Activated gamma-delta T cell (primary cell): ENCODE data around the gene ARFIP1.
"Not testable (repeated sequence)": the region's sequence is repeated elsewhere in the genome, so short reads cannot be mapped to it uniquely, and the experiment has no call there.

ENCODE experiments used
- DNase-seq: peaks from one replicate; lab custom pipeline; 2025; lab: John Stamatoyannopoulos, UW

Gene ARFIP1

DNA sequence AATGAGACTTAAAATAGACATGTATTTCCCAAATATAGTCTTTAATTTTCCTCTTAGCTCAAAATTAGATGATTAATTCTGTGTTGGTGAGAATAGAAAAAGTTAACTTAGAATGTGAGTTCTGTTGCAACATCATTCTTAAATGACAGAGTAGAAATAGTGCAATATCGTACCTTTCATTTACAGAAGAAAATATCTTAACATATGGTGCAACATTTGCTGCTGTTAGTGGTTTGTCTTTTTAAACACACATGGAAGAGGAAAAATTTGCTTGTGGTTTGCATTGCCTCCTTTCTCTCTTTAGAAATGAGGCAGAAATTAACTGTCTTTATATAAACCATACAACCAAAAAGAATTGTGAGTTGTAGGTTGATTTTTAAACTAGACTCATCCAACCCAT lies 117.1 kb downstream of the ARFIP1 start:
- no peak for DNase-seq

DNA sequence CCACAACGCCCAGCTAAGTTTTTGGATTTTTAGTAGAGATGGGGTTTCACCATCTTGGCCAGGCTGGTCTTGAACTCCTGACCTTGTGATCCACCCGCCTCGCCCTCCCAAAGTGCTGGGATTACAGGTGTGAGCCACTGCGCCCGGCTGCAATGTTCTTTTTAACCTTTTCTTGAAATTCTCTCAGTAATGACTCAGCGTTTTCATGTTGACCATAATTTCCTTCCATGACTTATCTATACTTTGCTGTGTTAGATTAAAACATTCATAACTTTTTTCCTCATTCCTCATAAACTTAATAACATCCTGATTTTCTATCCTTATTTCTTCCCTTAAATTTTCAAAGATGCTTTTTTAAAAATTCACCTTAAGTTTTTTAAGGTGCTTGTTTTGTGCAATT lies 118.4 kb downstream of the ARFIP1 start:
- DNase-seq, result not testable (repeated sequence)

DNA sequence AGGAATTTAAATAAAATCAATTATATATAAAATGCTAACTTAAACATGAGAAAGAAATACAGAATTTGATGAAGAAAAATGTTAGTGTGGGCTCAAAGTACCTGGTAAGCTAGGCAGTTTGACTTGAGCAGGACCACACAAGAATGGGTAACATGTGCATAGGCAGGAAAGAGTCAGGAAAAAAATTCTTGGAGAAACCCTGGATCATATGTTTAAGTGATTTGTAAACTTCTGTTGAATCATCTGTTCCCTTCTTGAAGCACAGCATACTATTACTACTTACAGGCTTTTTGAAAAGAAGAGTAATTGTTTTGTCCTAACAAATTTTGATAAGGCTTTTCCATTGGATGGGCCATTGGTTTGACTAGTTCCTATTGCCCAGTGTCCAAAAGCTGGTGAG lies 118.9 kb downstream of the ARFIP1 start:
- DNase-seq, result no peak

DNA sequence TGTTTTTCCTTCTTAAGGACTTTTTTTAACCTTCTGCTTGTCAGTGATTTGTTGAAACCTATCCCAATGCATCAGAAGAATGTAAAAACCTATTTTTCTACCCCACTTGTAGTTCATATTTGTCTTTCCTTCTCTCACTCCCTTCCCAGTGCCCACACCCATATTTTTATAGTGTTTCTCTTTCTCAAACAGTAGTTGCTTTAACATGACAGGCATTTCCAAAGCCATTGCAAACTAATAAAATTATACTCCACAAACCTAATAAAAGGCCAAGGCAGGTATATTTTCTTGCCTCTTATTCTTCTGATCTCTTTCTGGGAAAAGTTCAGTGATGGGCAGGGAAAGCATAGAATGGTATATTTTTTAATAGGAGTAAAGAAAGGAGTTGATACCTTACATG lies 120.6 kb downstream of the ARFIP1 start:
- DNase-seq, result no peak

DNA sequence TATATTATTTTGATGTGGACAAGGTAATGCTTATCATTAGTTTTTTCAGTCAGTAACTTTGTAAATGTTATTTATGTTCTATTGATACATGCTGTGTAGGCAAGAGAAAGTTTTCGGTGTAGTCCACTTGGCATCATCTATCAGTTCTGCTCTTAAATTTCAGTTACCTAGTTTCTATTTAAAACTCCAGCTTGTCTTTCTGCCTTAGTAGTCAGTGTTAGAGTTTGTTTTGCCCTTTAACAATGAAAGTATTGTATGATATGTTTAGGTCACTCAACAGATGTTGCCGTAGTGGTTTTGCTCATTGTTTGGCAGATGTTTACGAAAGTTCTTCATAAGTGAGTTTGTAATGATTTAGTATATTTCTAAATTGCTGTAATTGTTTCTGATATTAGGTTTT lies 121.5 kb downstream of the ARFIP1 start:
- no peak for DNase-seq

DNA sequence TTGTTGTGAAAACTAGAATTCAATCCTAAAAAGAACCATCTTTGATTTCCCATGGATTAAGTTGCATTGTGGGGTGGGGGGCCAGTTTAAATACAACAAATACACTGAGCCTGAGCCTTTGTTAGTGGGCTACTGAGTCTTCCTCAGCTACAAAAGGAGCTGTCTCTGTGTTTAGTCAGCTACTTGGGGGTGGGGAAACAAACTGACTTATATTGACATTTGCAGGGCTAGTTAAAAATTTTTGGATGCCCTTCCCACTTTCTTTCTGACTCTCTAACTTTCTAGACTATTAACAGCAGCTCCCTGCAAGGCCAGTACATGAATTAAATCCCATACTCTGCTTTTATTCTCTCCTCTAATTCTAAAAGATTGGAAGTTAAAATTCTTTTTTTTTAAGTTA lies 123.9 kb downstream of the ARFIP1 start:
- no peak for DNase-seq

DNA sequence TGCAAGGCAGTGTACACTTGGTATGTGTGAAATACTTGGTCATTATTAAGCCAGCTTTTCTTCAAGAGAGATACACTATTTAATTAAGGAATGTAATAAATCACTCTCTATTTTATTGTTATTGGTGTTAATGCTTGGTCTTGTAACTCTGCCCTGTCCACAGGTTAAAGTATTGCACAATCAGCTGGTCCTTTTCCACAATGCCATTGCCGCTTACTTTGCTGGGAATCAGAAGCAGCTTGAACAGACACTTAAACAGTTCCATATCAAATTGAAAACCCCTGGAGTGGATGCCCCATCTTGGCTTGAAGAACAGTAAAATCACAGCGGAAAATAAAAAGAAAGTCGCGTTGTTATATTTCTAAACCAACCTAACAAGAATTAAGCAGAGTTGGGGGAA lies 130.1 kb downstream of the ARFIP1 start:
- DNase-seq, result no peak

DNA sequence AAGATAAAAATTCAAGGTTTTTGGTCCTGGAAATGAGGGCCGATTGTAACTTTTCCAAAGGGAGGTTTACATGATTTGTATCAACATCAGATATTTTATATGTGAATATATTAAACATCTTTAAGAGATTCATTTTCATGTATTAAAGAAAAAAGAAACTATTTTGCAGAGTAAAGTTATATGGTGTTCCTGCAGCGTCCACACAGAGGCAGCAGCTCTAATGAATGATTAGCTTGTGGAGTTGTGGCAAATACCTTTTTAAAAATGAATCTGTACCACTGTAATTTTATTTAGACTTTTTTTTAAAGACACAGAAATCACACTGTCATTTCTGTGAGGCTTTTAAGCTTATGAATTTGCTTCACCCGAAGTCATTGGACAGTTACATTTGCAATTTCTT lies 130.8 kb downstream of the ARFIP1 start:
- no peak for DNase-seq

DNA sequence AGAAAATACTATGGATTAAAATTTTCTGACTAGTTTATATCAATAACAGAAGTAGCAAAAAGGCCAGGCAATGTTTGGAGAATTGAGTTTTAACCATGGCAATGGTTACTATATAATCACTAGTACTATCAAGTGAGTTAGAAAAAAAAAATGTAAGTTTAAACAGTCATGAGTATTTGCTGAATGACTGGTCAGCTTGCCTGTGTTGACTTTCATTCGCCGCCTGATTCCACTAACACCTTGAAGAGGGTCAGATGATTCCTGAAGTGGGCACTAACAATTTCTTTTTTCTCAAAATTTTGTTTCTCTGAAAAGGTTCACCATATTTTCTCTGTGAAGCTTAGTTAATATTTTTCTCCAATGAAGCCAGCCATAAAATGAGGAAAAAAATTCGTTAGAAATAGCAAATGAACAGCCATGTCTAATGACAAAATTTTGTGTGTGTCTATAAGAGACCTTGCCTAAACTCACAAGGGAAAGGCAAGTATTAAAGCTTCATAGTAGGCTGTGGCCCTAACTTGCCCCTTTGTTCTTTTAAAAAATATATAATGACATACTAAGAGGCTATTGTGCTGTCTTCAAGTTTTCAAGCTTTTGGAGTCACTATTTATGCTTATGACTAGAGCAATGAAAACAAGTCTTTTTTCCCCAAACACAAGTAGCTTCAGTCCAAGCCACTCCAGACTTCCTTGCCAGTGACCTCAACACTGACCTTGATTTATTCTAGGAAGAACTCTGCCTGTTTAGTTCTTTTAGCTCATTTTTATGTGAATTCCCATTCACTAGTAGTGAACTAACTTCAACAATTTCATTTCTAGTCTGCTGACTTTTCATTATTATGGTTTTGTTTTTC lies 138.0 kb downstream of the ARFIP1 start:
- no peak for DNase-seq

DNA sequence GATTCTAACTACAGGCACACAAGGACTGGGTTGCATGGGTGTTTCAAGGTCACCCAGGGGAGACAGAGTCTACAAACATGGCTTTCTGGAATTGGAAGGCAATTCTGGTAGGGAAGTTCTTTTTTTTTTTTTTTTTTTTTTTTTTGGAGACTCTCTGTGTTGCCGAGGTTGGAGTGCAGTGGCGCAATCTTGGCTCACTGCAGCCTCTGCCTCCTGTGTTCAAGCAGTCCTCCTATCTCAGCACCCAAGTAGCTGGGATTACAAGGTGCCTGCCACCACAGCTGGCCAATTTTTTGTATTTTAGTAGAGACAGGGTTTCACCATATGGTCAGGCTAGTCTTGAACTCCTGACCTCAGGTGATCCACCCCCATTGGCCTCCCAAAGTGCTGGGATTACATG lies 140.1 kb downstream of the ARFIP1 start:
- no peak for DNase-seq

DNA sequence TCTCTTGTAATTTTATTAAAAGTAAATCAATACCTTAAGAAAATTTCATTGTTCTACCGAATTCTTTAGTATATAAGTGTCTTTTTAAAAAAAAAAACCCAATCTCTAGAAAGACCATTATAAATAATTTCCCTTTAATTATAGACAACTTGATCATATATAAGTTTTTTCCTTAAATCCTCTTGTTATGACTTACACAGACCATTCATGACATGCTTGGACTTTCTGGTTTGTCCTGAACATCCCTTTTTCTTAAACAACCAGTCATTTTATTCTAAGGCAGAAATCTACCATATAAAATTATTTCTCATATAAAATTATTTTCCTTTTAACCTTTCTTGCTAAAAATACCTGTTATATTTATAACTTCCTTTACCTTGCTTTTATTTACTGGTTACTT lies 141.0 kb downstream of the ARFIP1 start:
- DNase-seq, result no peak

DNA sequence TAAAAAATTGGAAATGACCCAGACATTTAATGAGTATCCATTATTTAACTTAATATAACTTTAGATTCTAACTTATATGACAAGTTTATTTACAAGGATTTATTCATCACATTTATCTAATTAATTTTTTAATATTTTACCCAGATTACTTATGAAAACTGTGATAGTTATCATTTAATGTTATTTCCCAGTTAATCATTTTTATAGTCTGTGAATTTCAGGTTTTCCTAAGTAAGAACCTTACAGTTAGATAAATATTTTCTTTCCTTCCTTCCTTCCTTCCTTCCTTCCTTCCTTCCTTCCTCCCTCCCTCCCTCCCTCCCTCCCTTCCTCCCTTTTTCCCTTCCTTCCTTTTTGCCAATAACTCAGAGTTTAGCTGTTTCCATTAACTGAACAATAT lies 141.5 kb downstream of the ARFIP1 start:
- no peak for DNase-seq

DNA sequence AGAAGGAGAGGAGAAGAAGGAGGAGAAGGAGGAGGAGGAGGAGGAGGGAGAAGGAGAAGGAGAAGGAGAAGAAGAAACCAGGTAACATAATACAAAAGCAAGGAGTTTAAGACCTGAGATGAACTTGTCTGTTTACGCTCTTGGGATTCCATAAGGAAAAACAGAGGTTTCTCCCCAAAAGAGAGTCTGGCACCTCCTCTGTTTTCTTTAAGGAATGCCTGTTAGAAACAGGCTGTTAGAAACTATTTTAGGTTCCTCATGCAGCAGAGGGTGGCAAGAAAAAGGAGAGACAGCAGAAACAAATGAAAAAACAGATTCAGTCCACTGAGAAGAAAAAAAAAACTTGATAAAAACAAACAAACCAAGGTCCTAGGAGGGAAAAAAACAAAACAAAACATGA lies 146.1 kb downstream of the ARFIP1 start:
- no peak for DNase-seq

DNA sequence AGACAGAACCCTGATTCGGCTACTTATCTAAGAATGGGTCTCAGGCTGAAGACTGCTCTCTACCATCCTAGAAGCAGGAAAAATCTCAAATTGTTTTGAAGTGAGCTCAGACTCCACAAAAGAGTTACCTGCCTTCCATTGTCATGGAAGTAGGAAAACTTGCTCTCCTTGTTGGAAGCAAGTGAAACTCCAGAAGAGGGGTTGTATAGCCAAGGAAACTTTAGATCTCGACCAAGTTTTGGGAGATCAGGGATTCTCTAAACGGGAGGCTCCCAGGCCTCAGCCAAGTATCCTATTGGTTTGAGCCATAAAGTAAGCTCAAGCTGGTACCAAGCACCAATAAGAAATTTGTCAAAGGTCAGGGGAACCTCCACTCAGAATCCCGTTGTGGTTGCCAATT lies 147.2 kb downstream of the ARFIP1 start:
- DNase-seq, result no peak

DNA sequence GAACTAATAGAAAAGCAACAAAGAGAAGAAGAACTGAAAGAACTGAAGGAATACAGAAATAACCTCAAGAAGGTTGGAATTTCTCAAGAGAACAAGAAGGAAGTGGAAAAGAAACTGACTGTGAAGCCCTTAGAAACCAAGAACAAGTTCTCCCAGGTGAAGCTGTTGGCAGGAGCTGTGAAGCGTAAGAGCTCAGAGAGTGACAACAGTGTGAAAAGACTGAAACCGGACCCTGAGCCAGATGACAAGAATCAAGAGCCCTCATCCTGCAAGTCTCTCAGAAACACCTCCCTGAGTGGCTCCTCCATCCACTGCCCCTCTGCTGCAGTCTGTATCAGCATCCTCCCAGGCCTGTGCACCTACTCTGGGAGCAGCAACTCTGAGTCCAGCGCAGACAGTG lies 148.0 kb downstream of the ARFIP1 start:
- DNase-seq, result no peak

DNA sequence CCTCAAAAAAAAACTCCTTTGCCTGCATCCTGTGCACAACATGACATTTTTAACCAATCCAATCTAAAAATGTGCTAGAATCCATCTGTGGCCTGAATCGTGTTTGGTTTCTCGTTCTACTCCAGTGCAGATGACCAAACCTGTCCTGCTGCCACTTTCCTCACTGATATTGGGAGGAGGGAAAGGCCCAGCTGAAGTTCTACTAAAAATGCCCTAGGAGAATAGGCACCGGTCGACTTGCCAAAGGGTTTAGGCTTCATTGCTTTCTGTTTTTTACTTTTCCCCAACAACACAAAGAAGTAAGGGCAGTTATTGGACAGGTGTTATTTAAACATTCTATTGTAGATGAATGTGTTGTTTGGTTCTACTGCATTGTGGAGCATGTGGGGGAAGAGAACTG lies 148.5 kb downstream of the ARFIP1 start:
- no peak for DNase-seq

DNA sequence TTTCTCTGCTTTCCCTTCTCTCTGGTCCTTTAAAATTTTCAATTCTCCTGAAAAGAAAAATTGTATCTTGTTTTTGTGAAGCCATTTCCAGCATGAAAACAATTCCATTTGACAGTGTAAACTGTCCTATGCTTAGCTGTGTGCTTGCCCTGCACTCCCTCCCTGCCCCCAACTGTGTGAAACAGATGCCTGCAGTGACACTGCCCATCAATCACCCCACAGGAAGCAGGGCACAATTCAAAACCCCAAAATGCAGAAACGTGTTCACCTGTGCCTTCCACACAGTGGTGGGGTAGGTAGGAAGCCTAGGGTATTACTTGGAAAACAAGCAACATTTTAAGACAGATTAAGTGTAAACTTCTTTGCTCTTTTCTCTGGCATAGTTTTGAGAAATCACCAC lies 150.1 kb downstream of the ARFIP1 start:
- no peak for DNase-seq

DNA sequence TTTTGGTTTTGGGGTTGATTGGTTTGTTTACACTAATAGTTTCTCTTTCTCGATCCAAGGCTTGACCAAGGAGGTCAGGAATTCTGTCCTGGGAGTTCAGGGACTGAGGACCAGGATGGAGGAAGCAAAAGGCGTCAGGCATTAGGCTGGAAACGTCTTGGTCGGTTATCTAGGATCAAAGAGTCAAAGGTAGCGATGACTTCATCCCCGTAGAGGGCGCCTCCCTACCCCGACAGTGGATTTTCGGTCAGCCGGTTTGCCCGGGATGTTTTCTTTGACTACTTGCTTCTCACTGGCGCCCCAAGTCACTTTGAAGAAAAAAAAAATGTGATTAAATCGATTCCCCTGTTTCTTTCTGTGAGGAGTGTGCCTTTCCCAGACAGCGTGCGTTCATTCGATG lies 155.4 kb downstream of the ARFIP1 start:
- no peak for DNase-seq

DNA sequence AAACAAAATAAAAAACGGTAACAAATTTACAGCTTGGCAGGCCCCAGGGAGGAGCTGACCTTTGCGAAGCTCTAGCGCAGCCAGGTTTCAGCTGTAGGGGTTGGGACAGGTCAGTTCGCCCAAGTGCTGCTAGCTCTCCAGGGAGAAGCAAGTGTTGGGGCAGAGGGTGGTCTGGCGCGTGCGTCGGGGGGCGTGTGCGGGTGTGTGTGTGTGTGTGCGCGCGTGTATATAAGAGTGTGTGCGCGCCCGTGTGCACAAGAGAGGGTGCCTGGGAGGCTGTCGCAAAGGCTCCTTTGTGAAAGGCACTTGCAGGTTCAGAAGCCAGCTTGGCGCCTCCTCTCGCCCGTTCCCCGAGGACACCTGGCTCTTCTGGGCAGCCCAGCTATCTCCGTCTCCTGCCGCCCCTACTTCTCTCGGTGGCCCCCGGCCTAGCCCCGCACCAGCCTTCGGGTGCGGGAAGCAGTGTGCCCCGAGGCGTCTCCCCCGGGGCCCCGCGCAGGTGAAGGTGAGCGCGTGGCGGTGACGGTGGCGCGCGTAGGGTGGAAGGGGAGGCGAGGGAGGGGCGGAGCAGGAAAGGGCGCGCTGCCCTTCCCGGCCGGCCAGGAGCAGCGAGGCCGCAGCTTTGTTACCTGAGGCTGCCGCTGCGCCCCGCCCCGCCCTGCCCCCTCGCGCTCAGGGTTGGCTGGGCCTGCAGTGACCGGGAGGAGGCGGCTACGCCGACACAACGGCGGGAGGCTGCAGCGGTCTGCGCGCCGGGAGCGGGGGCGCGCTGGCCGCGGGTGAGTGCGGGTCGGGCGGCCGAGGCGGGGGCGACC lies 156.1 kb downstream of the ARFIP1 start, which contains the start of gene FHDC1:
Gene FHDC1, plus strand, starts transcription at position 693 of the 815 bp plus-strand sequence. CDS start 6,735 bp downstream, outside the sequence.
- DNase-seq, result no peak

DNA sequence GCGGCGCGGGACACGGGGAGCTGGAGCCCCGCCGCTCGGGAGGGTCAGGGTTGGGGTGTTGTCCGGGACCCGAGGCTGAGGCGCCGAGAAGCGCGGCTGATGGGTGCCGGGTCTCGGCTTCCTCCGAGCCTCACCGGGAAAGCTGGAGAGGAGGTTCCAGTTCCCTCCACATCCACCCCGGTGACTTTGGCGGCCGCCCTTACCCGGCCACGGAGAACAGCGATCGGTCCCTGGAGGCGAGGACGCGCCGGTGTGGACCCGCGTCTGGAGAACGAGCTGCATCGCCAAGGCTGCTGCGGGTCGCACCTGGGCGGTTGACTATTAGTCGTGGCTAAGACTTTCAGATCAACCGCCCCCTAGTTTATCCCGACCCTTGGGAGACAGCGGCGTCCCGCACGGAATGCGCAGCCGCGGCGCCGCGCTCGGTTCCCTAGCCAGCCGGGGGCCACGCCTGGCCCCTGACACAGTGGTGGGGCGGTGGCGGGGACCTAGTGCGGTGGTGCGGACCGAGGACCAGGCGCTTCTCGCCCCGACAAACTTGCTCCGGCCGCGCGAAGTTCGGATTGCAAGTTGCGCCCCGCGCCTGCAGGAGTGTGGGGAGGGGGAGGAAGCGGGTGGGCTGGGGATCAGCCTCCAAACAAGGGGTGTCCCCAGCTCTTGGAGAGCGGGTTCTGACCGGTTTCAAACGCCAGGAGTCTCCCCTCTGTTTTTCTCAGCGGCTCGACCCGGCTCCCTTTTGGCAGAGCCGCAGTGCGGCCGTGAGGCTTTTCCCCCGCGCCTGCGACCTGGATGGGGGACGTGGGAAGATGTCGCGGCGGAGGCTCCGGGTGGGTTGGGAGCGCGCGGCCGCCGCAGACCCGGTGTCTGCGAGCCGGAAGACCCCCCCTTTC lies 156.9 kb downstream of the ARFIP1 start:
- peak; percentile 10 for DNase-seq

DNA sequence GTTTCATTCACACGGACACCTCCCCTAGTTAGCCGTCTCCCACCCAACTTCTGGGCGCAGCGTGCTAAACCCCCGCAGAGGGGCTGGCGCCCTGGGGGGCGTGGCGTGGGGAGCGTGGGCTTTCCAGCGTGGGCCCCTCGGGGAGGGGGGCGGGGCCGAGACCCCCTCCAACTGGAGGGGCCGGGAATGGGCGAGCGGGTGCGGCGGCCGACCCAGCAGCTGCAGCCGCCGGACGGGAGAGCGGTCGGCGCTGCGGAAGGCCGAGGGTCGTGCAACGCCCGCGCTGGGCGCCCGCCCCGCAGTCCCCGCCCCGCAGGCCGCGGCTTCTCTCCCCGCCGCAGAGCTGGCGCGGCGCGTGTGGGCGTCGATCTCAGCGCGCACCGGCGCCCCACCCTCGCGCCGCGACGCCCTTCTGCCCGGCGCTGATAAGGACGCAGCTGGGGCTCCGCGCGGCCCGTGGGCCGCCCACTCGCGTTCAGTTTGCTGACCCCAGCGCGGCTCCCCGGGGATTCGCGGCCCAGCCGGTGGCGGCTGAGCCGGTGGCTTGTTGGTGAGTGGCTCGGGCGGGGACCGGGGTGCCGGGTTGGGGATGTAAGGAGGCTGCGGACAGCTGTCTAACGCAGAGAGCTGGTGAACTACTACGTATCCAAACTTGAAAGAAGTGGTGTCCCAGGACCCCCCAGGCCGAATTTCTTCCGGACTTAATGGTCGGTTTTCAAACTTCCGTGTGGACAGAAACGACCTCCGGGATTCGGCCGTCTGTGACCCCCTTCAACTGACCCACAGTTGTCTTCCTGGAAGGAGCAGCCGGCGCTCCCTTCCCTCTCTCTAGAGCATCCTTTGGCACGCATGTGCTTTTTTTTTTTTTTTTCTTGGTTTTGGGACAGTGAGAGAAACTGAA lies 157.8 kb downstream of the ARFIP1 start:
- peak; percentile 14 for DNase-seq
